Hindlimb muscle (tissue), 1 donor: ENCODE measurements around the gene DOK4. TPM values are rescaled to one million over a fixed set of nuclear protein-coding genes. Genes with fewer than 3 reads are reported as not detected.
A peak's percentile ranks its signal among the peaks of the same experiment; 100 is the strongest.

Source experiments
- DNase-seq: peaks from one replicate; pipeline ENCODE4 v3.0.0-alpha.2; 2013
- polyA plus RNA-seq: library from polyadenylated mRNA; unstranded; fragments of 120-200 nt; gene quantifications from one replicate; pipeline ENCODE4 v1.2.1, GENCODE V29; 2013; ENCODE audit not compliant: insufficient read length

The DOK4 gene
- polyA plus RNA-seq, 1 donor: 10.2 TPM

GRCh38 chr16:57476546-57477410 lies 9.5 kb downstream of the DOK4 start:
- DNase-seq: no peak

- peak; percentile 25 for DNase-seq
These were observed 10.5 kb downstream of the DOK4 start for GRCh38 chr16:57475711-57476339.

- no peak for DNase-seq
These were observed 11.3 kb downstream of the DOK4 start for GRCh38 chr16:57474671-57475661.

GRCh38 chr16:57473906-57474305 lies 12.4 kb downstream of the DOK4 start:
- DNase-seq: no peak

GRCh38 chr16:57473176-57473840 lies 13.0 kb downstream of the DOK4 start:
- DNase-seq: no peak

DNA sequence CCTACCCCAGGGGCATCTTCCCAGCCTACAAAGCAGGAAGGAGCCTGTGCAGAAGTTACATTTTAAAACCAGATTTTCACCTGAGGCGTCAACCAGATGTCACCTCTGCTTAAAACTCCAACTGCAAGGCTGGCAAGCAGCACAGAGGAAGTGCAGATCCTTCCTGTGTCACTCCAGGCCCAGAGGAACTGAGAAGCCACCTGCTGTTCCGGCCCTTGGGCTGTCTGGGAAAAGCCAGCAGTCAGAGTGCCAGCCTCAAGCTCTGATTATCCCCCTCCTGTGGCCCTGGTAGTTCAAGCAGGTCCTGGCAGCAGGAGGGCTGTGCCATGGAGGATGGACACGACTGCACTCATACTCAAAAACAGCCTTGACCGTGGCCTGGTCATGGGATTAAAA lies 13.6 kb downstream of the DOK4 start:
- no peak for DNase-seq

DNA sequence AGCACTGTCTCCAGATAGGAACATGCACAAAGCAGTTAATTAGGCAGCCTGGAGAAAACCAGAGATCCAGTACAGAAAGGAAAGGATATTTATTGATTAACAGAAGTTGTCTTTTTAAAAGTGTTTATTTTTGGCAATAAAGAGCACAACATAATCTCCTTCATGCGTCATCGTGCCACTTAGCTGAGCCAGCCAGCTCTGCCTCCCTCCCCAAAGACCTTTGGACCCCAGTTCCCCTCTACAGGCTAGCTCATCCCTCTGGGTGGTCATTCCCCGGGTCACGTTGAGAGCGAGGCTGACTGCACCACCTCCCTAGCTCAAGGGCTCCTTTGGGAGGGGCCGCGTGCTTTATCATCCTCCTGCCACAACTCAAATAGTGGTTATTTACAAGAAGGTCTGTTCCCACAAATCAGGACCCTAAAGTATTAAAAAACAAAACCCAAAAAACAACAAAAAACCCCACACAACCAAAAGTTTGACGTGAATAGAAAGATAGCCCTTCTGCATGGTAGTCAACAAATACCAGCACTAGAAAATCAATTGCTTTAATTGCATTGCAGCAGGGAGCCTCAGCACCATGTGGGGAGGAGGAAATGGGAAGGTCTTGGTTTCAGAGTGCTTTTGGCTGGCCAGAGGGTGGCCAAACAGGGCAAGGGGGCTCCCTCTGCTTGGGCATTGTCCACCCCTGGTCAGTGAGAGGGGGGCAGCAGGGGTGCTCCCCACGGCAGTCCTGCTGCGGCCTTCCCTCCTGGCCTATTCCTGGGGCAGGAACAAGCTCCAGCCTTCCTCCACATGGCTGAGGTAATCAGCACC lies 14.2 kb downstream of the DOK4 start:
- DNase-seq: no peak

- no peak for DNase-seq
These were observed 15.1 kb downstream of the DOK4 start for GRCh38 chr16:57471209-57471608.

- no peak for DNase-seq
These were observed 15.6 kb downstream of the DOK4 start for GRCh38 chr16:57470711-57471110.

DNA sequence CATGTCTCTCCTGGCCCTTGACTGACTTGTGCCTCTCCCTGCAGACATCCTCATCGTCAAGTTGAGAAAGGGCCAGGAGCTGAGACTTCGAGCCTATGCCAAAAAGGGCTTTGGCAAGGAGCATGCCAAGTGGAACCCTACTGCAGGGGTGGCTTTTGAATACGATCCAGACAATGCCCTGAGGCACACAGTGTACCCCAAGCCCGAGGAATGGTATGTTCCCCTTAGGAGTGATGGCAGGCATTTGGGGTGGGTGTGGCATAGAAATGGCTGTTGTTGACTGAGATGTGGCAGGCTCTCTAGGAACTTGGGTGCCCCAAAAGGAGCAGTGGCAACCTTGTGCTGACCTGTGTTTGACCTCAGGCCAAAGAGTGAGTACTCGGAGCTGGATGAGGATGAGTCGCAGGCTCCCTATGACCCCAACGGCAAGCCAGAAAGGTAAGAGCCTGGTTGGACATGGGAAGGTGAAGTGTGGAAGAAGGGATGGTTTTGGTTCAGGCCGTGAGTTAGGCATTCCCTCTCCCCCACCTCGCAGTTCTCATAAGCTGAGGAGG lies 16.3 kb downstream of the DOK4 start:
- no peak for DNase-seq

GRCh38 chr16:57469046-57469445 lies 17.2 kb downstream of the DOK4 start:
- no peak for DNase-seq

GRCh38 chr16:57468346-57468745 lies 17.9 kb downstream of the DOK4 start:
- no peak for DNase-seq

DNA sequence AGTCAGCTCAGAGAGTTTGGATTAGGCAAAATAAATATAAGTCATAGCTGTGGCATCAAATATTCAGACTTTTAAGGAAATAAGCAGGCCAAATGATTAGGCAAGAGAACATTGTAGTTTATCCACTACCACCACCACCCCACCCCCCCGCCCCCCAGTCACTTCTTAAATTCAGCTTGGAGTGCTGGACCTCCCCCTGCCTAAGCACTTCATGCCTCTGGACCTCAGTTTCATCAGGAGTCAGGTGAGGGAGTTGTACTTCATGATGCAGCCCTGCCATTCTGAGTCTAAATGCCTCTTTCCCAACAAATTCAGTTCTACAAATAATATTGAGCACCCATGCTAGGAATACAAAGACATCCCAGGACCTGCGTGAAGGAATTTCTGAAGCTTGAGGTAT lies 21.8 kb downstream of the DOK4 start:
- no peak for DNase-seq

DNA sequence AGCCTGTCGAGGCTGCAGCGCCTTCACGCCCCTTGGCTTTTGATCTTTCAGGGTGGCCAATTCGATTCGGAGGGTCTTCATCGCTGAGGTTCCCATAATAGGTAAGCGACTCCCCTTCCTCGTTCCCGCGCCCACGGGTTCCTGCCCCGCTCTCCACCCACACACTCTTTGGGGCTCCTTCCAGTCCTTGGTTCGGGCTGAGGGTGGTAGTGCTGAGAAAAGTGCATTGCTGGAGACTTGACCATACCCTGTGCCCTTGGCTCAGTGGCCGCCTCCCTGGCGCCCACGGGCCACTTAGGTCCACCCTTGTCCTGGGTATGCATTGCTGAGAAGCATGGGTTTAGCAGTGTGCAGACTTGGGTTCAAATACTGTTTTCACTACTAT lies 23.3 kb downstream of the DOK4 start:
- no peak for DNase-seq

DNA sequence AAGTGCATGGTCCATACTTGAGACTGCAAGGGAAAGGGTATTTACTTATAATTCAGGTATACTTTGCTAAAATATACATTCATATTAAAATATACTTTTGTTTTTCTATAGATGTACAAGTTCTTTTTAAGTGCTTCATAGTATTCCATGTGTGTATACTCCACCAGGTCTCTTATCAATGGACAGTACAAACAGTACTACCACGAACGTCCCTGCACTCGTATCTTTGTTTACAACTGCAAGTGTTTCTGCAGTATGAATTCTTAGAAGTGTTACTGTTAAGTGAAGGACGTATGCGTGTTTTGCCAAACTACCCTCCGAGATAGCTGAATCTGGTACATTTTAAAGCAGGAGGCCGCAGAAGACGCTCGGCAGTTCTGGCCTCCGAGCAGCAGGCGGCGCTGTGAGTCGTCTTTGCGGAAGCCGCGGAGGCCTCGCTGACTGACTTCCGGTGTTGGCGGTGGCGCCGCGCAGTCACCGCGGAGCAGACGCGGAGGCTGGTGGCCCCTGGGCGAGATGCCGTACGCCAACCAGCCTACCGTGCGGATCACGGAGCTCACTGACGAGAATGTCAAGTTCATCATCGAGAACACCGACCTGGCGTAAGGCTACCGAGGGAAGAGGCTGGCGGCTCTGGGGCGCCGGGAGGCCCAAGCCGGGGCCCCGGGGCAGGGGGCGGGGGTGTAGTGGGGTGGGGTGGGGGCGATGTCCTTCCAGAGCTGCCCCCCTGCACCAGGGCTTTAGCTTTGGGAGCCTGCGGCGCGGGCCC lies 23.9 kb downstream of the DOK4 start, which contains the start of gene POLR2C:
TSS of gene POLR2C (plus strand) at position 471 of the 769 bp plus-strand sequence. CDS start at position 517, 46 bp downstream.
- DNase-seq: peak; percentile 90

DNA sequence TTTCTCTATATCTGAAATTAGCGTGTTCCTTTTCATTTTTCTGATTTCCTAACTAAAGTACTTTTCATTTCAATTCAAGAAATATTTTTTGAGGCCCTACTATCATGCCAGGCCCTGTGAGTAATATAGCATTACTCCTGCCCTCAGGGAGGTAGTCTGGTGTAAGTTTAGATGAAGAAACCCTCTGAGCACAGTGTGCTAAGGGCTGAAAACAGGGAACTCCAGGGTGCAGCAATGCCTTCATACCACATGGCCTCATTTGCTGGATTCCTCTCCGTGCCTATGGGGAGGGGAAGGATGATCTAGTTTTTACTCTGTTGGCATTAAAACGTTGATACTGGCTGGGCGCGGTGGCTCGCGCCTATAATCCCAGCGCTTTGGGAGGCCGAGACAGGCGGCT lies 34.3 kb downstream of the DOK4 start:
- no peak for DNase-seq

- peak; percentile 97 for DNase-seq
These were observed 38.9 kb downstream of the DOK4 start, which contains the start of the genes CIAPIN1 and COQ9 for GRCh38 chr16:57447186-57447962. TSS of gene CIAPIN1 (minus strand) at chr16:57447385. CDS start at chr16:57440928, 6,457 bp downstream. TSS of gene COQ9 (plus strand) at chr16:57447479. CDS start at chr16:57447506, 27 bp downstream.

GRCh38 chr16:57446531-57447185 lies 39.6 kb downstream of the DOK4 start:
- DNase-seq: peak; percentile 40
